Breast epithelium (tissue), 4 donors: Measurements from ENCODE around the gene OPCML. TPM values are rescaled to one million over a fixed set of nuclear protein-coding genes. Genes with fewer than 3 reads are reported as not detected.

ENCODE experiments used
- DNase-seq, 2 donors: peaks; one replicate each; pipeline ENCODE4 v3.0.0-alpha.2; 2019; ENCODE audit warnings: low spot score in 2 of 2
- H3K27ac ChIP-seq, 2 donors: fragments of 200-600 bp; sonication (generic) in 1 of 2; one replicate each; pipeline ENCODE4 v1.5.1; 2016 to 2019; ENCODE audit warnings: mild to moderate bottlenecking in 1 of 2
- H3K27me3 ChIP-seq, 2 donors: fragments of 200-600 bp; sonication (generic) in 1 of 2; one replicate each; pipeline versions ENCODE4 v1.5.1 to v1.6.0; 2017 to 2019; ENCODE audit warnings: control low read depth in 1 of 2, mild to moderate bottlenecking in 1 of 2
- H3K36me3 ChIP-seq: fragments of 200-600 bp; one replicate; pipeline ENCODE4 v1.5.1; 2019
- H3K4me1 ChIP-seq, 2 donors: fragments of 200-600 bp; sonication (generic); one replicate each; pipeline ENCODE4 v1.5.1; 2016 to 2019; ENCODE audit warnings: control low read depth in 1 of 2
- H3K4me3 ChIP-seq, 3 donors: fragments of 200-600 bp; sonication (generic); 1 replicate in 2 of 3; 2 replicates in 1 of 3; pipeline ENCODE4 v1.5.1; 2016 to 2019; ENCODE audit warnings: mild to moderate bottlenecking in 3 of 3, moderate library complexity in 2 of 3
- H3K9me3 ChIP-seq, 2 donors: fragments of 200-600 bp; sonication (generic) in 1 of 2; one replicate each; pipeline ENCODE4 v1.5.1; 2016 to 2019; ENCODE audit warnings: control low read depth in 1 of 2
- POLR2A ChIP-seq: fragments of 450-650 bp; IDR thresholded peaks from one replicate; pipeline ENCODE4 v1.6.1; 2016; ENCODE audit warnings: antibody characterized with exemption, mild to moderate bottlenecking, moderate library complexity
- POLR2AphosphoS5 ChIP-seq, 3 donors: sonication (generic); formaldehyde crosslinking; IDR thresholded peaks; one replicate each; pipeline ENCODE4 v1.6.1; 2017; ENCODE audit warnings: antibody characterized with exemption in 3 of 3
- intact Hi-C: fragments of 100-400 bp; cut with DNase I; formaldehyde crosslinking; loops from one replicate; pipeline ENCODE4 v1.15.1; 2023; ENCODE audit warnings: low total_unique reads
- total RNA-seq, 3 donors: library from RNA; depleted of rRNA; stranded (reverse); fragments of >200 nt; gene quantifications; one replicate each; pipeline ENCODE4 v1.1.0, GENCODE V29; 2016
- TF ChIP-seq, protein P1 (sequence below), 3 donors: fragments of 450-650 bp; IDR thresholded peaks; one replicate each; pipeline ENCODE4 v1.5.1; 2016 to 2017; ENCODE audit warnings: antibody characterized with exemption in 3 of 3, mild to moderate bottlenecking in 3 of 3, moderate library complexity in 3 of 3

Gene OPCML
- total RNA-seq, 3 donors from 2014 or later: not detected

- Histone ChIP-seq H3K36me3 (no peaks in the 10 kb centered on the region), H3K4me1 (no peaks in the 10 kb centered on the region), H3K27ac (no peak overlapping the region), H3K4me3 (no peak overlapping the region), H3K27me3 (no peaks in the 10 kb centered on the region), H3K9me3 (no peaks in the 10 kb centered on the region)
- intact Hi-C loops: no loop called here
- TF ChIP-seq POLR2AphosphoS5 (IDR thresholded peaks at IDR 0.05) (no peak), POLR2A (no peak)
- TF ChIP-seq, protein P1, sequence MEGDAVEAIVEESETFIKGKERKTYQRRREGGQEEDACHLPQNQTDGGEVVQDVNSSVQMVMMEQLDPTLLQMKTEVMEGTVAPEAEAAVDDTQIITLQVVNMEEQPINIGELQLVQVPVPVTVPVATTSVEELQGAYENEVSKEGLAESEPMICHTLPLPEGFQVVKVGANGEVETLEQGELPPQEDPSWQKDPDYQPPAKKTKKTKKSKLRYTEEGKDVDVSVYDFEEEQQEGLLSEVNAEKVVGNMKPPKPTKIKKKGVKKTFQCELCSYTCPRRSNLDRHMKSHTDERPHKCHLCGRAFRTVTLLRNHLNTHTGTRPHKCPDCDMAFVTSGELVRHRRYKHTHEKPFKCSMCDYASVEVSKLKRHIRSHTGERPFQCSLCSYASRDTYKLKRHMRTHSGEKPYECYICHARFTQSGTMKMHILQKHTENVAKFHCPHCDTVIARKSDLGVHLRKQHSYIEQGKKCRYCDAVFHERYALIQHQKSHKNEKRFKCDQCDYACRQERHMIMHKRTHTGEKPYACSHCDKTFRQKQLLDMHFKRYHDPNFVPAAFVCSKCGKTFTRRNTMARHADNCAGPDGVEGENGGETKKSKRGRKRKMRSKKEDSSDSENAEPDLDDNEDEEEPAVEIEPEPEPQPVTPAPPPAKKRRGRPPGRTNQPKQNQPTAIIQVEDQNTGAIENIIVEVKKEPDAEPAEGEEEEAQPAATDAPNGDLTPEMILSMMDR (IDR thresholded peaks at IDR 0.05): no peak
- DNase-seq: no peak
Observed at GRCh38 chr11:133362156-133362555, 170.1 kb downstream of the OPCML start.

GRCh38 chr11:133361689-133361994, 170.7 kb downstream of the OPCML start:
- Histone ChIP-seq H3K4me1 (no peaks in the 10 kb centered on the region), H3K27me3 (no peaks in the 10 kb centered on the region), H3K36me3 (no peaks in the 10 kb centered on the region), H3K27ac (no peak overlapping the region), H3K4me3 (no peak overlapping the region), H3K9me3 (no peaks in the 10 kb centered on the region)
- TF ChIP-seq POLR2AphosphoS5 (IDR thresholded peaks at IDR 0.05) (no peak), POLR2A (no peak)
- TF ChIP-seq, protein P1 (IDR thresholded peaks at IDR 0.05): no peak
- intact Hi-C loops: no loop called here
- no peak for DNase-seq

- Histone ChIP-seq H3K4me1 (no peaks in the 10 kb centered on the region), H3K4me3 (no peak overlapping the region), H3K36me3 (no peaks in the 10 kb centered on the region), H3K9me3 (no peaks in the 10 kb centered on the region), H3K27me3 (no peaks in the 10 kb centered on the region), H3K27ac (no peak overlapping the region)
- intact Hi-C loops: no loop called here
- TF ChIP-seq POLR2A: no peak
- TF ChIP-seq, protein P1 (IDR thresholded peaks at IDR 0.05): no peak
- no peak for TF ChIP-seq POLR2AphosphoS5 (IDR thresholded peaks at IDR 0.05)
- no peak for DNase-seq
Observed at GRCh38 chr11:133360860-133361688, 171.2 kb downstream of the OPCML start.

- no peak for DNase-seq
- intact Hi-C loops: no loop called here
- no peak overlapping the region for H3K4me3 ChIP-seq
- TF ChIP-seq, protein P1 (IDR thresholded peaks at IDR 0.05): no peak
- no peak for TF ChIP-seq POLR2A
- H3K36me3 ChIP-seq: no peaks in the 10 kb centered on the region
- H3K4me1 ChIP-seq: no peaks in the 10 kb centered on the region
- H3K27me3 ChIP-seq: no peaks in the 10 kb centered on the region
- no peak overlapping the region for H3K27ac ChIP-seq
- H3K9me3 ChIP-seq: no peaks in the 10 kb centered on the region
Observed at GRCh38 chr11:133355095-133355494, 177.2 kb downstream of the OPCML start.

DNA sequence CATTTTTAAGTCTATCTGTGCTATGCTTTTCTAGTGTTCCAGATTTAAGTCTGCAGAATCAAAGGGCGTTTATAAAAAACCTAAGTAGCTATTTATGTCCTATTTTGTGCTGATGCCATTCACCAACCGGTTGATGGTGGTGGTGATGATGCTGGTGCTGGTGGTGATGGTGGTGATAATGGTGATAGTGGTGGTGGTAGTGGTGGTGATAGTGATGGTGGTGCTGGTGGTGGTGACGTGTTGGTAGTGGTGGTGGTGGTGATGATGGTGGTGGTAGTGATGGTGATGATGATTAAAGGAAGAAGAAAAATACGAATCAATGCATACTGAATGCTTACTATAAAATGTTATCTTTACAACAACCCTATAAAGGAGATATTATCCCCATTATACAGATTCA, 178.2 kb downstream of the OPCML start:
- Histone ChIP-seq H3K4me3 (no peak overlapping the region), H3K9me3 (no peaks in the 10 kb centered on the region), H3K27me3 (no peaks in the 10 kb centered on the region), H3K36me3 (no peaks in the 10 kb centered on the region), H3K27ac (no peak overlapping the region), H3K4me1 (no peaks in the 10 kb centered on the region)
- intact Hi-C loops: no loop called here
- no peak for DNase-seq
- TF ChIP-seq, protein P1 (IDR thresholded peaks at IDR 0.05): no peak
- TF ChIP-seq POLR2A (no peak), POLR2AphosphoS5 (IDR thresholded peaks at IDR 0.05) (no peak)
